ENCODE measurements around the gene TYROBP.
A peak's percentile ranks its signal among the peaks of the same experiment; 100 is the strongest.

The TYROBP gene

GRCh38 chr19:35860818-35861639 lies 47.1 kb downstream of the TYROBP start:
- DNase-seq (ENCODE audit: insufficient read length, low spot score) (no peak), FAIRE-seq (no peak)

GRCh38 chr19:35860436-35860817 lies 47.7 kb downstream of the TYROBP start:
- DNase-seq (ENCODE audit: insufficient read length, low spot score): no peak
- no peak for FAIRE-seq
- TF ChIP-seq CTCF (IDR thresholded peaks at IDR 0.05; ENCODE audit: insufficient read depth, missing control alignments): no peak

More at GRCh38 chr19:35860818-35861639, 47.1 kb downstream of the TYROBP start:
- TF ChIP-seq CTCF (IDR thresholded peaks at IDR 0.05; ENCODE audit: insufficient read depth, missing control alignments): no peak

- DNase-seq (ENCODE audit: insufficient read length, low spot score): no peak
Observed at GRCh38 chr19:35859414-35859813, 48.7 kb downstream of the TYROBP start.

GRCh38 chr19:35858311-35858710 lies 49.8 kb downstream of the TYROBP start:
- no peak for TF ChIP-seq CTCF (IDR thresholded peaks at IDR 0.05; ENCODE audit: insufficient read depth, missing control alignments)
- DNase-seq (ENCODE audit: insufficient read length, low spot score): no peak
- no peak for FAIRE-seq

More at GRCh38 chr19:35859414-35859813, 48.7 kb downstream of the TYROBP start:
- no peak for FAIRE-seq
- no peak for TF ChIP-seq CTCF (IDR thresholded peaks at IDR 0.05; ENCODE audit: insufficient read depth, missing control alignments)

- TF ChIP-seq CTCF (IDR thresholded peaks at IDR 0.05; ENCODE audit: insufficient read depth, missing control alignments): no peak
- DNase-seq (ENCODE audit: insufficient read length, low spot score) (peak; percentile 68), FAIRE-seq (no peak)
Observed at GRCh38 chr19:35856546-35857149, 51.4 kb downstream of the TYROBP start, which contains the start of gene KIRREL2. TSS of gene KIRREL2 (plus strand) at chr19:35856911. CDS start at chr19:35857120, 209 bp downstream.

Data from D721Med (cell line).